BE2C (cell line): ENCODE results near the gene UQCR11.

ENCODE experiments used
- DNase-seq: peaks from one replicate; pipeline ENCODE4 v3.0.0-alpha.2; 2020
- H3K27me3 ChIP-seq: fragments of 250-450 bp; sonication (Bioruptor Pico); 2 replicates; pipeline ENCODE4 v1.5.1; 2020; ENCODE audit warnings: mild to moderate bottlenecking
- H3K36me3 ChIP-seq: fragments of 250-450 bp; sonication (Bioruptor Pico); 2 replicates; pipeline ENCODE4 v1.5.1; 2020; ENCODE audit warnings: mild to moderate bottlenecking
- H3K4me1 ChIP-seq: fragments of 250-450 bp; sonication (Bioruptor Pico); 2 replicates; pipeline ENCODE4 v1.5.1; 2020
- H3K4me3 ChIP-seq: 2 replicates; pipeline ENCODE4 v1.5.1; 2011; ENCODE audit warnings: low read depth, low read length
- H3K9me3 ChIP-seq: fragments of 250-450 bp; sonication (Bioruptor Pico); 2 replicates; pipeline ENCODE4 v1.5.1; 2020
- TF ChIP-seq, protein P1 (sequence below): IDR thresholded peaks from 2 replicates; pipeline ENCODE4 v1.5.1; 2012; ENCODE audit warnings: mild to moderate bottlenecking, low read depth, low read length

UQCR11 gene

GRCh38 chr19:1601613-1602064 is 3.6 kb downstream of the UQCR11 start:
- Histone ChIP-seq H3K4me3 (no peak overlapping the region), H3K27me3 (no peaks in the 10 kb centered on the region), H3K4me1 (no peaks in the 10 kb centered on the region), H3K36me3 (peaks cover 40% of the 10 kb centered on the region), H3K9me3 (no peaks in the 10 kb centered on the region)
- DNase-seq: no peak
- TF ChIP-seq, protein P1, sequence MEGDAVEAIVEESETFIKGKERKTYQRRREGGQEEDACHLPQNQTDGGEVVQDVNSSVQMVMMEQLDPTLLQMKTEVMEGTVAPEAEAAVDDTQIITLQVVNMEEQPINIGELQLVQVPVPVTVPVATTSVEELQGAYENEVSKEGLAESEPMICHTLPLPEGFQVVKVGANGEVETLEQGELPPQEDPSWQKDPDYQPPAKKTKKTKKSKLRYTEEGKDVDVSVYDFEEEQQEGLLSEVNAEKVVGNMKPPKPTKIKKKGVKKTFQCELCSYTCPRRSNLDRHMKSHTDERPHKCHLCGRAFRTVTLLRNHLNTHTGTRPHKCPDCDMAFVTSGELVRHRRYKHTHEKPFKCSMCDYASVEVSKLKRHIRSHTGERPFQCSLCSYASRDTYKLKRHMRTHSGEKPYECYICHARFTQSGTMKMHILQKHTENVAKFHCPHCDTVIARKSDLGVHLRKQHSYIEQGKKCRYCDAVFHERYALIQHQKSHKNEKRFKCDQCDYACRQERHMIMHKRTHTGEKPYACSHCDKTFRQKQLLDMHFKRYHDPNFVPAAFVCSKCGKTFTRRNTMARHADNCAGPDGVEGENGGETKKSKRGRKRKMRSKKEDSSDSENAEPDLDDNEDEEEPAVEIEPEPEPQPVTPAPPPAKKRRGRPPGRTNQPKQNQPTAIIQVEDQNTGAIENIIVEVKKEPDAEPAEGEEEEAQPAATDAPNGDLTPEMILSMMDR: peak; percentile 23

DNA sequence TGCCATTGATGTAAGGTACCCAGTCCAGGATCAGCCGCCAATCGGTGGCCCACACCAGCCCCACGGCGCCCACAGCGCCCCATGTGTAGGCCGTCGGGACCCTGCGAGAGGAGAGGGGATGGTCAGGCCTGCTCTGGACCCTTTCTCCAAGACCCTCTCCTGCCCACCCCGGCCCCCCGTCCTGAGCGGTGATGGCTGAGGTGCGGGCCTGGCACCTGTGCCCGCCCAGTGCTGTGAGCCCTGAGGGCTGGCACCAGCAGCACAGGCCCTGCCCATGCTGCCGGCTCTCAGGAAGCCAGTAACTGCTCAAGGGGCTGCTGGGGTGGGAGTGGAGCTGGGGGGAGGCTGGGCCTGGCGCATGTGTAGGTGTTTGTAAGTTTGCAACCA is 5.8 kb downstream of the UQCR11 start:
- Histone ChIP-seq H3K4me3 (no peak overlapping the region), H3K27me3 (no peaks in the 10 kb centered on the region), H3K4me1 (no peaks in the 10 kb centered on the region), H3K36me3 (peaks cover 42% of the 10 kb centered on the region), H3K9me3 (no peaks in the 10 kb centered on the region)
- TF ChIP-seq, protein P1: no peak
- DNase-seq: no peak

DNA sequence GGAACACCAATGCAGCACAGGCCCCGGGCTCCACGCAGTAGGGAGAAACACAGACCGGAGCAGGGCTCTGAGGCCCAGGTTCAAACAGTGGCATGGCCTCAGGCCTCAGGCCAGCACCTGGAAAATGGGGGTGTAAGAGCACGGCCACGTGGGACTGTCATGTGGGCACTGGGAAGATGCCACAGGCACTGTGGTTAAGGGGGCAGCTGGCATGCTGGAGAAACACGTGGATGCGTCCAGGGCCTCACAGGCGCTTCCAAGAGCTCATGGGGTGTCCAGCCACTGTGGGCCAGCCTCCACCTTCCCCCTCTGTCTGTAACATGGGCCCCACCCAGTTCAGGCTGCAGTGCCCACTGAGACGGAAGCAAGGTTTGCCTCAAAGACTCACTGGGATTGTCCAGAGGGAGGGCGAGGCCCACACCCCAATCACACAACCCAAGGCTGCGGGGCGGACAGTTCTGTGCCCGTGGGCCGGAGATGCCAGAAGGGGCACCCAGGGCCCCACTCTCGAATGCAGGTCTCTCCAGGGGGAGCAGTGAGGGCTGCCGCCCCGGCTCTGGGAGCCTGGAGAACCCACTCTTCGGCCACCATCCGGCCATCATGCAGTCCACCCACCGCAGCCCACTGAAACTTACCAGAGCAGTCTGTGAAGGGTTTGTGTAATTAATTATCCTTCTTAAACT is 6.3 kb downstream of the UQCR11 start:
- no peaks in the 10 kb centered on the region for H3K9me3 ChIP-seq
- peaks cover 42% of the 10 kb centered on the region for H3K36me3 ChIP-seq
- H3K4me3 ChIP-seq: no peak overlapping the region
- no peak for DNase-seq
- TF ChIP-seq, protein P1: no peak
- H3K4me1 ChIP-seq: no peaks in the 10 kb centered on the region
- no peaks in the 10 kb centered on the region for H3K27me3 ChIP-seq

DNA sequence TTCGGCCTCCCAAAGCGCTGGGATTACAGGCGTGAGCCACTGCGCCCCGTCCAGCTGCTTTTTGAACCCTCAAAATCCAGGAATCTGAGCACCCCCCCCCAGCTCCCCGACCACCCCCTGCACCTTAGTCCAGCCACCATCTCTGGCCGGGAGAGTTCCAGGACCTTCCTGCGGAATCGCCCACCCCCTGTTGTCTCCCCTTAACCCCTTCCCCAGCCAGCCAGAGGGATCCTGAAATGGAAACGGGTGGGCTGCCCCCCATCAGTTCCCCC is 11.8 kb downstream of the UQCR11 start:
- peaks cover 31% of the 10 kb centered on the region for H3K36me3 ChIP-seq
- peaks cover 5% of the 10 kb centered on the region for H3K4me1 ChIP-seq
- no peaks in the 10 kb centered on the region for H3K27me3 ChIP-seq
- no peak for DNase-seq
- H3K9me3 ChIP-seq: no peaks in the 10 kb centered on the region
- TF ChIP-seq, protein P1: no peak
- peak overlapping the region; percentile 71 for H3K4me3 ChIP-seq

DNA sequence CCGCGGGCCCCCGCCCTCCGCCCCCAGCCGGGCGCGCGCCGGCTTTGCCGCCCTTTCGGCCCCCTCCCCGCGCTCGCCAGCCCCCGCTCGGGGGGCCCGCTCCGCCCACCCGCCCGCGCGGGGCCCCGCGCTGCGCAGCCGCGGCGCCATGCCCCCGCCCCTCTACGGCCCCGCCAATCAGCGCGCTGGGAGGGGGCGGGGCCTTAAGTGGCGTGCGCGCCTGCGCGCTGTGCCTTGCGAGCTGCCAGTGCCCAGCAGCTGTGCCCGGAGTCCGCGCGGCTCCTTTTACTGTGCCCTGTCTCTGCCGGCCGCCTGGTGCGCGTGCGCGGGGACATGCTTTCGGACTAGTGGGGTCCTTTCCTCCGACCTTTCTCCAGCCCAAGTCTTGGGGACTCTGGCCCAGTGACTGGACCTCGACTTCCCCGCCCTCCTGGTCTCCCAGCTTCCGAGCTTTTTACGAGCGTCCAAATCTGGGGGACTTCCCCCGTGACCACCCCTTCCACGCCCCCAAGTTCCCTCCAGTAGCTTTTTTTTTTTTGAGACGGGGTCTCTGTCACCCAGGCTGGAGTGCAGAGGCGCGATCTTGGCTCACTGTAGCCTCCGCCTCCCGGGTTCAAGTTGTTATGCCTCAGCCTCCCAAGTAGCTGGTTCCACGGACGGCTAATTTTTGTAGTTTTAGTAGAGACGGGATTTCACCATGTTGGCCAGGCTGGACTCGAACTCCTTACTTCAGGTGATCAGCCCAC is 12.3 kb downstream of the UQCR11 start, which contains the start of gene MBD3:
MBD3 (minus strand) TSS at position 111 of the 746 bp plus-strand sequence. CDS start 234 bp downstream, outside the sequence.
- TF ChIP-seq, protein P1: no peak
- peak within 1 kb of the TSS; percentile 100 for H3K4me3 ChIP-seq
- H3K36me3 ChIP-seq: peaks cover 27% of the 10 kb centered on the region
- peak; percentile 97 for DNase-seq
- no peaks in the 10 kb centered on the region for H3K9me3 ChIP-seq
- peaks cover 5% of the 10 kb centered on the region for H3K4me1 ChIP-seq
- H3K27me3 ChIP-seq: no peaks in the 10 kb centered on the region
